Endometrial microvascular endothelial cells (primary cell): ENCODE measurements around the gene SIRPB1. TPM values are rescaled to one million over a fixed set of nuclear protein-coding genes. Genes with fewer than 3 reads are reported as not detected.

Experiments used
- in situ Hi-C: cut with HindIII; loops from 2 replicates; pipeline ENCODE4 v1.10.0; 2017; ENCODE audit warnings: low sequenced_read_pairs, low pct_unique_long_range_greater_than_20kb; ENCODE audit errors: inconsistent ontology term
- total RNA-seq: library from RNA; depleted of rRNA; stranded (reverse); fragments of >200 nt; gene quantifications from one replicate; pipeline ENCODE4 v1.2.3, GENCODE V29; 2015; ENCODE audit errors: inconsistent ontology term

Gene SIRPB1
- total RNA-seq, result 0.93 TPM

DNA sequence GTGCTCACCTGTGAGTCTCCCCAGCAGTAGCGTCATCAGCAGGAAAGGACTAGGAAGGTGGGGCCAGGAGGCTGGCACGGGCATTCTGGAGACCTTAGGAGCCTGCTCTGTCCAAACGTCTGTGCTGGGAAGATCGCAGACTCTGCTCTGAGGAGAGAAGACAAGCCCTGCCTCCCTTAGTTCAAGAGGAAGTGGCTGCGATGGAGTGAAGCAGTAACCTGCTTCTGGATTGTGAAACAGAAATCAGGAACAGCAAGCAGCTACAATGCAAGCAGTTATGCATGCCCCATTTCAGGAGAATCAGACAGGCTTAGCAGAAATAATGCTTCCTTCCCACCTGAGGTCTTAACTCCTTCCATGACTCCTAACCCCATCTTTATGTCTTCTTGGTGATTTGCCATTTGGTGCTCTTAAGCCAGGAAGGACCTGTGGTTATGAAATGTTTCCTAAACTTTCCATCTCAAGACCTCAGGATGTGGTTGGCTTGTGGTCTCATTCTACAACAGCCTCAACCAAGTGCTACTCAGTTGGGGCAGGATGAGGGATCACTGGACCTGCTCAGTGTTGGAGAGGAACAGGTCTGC, at the start of gene SIRPB1:
Gene SIRPB1 (minus strand): TSS at position 149 of the 584 bp plus-strand sequence. CDS start 65 bp downstream, at position 84.
- in situ Hi-C loops, result no loop called here

DNA sequence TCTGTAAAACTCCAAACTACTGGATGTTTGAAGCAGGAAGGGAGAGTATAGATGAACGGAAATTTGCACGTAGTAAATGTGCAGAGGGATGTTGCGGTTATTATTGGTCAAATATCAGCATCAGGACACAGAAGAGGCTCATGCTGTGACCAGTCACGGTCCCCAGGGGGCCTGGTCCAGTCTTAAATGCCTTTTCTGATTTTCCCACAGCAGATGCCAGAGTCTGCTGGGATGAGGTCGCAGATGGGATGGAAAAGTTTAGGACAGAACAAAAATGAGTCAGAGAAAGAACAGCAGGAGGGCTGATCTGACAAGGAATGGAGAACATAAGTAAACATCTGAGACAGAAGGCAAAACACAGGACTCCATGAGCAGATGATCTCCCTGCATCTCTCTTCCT, 49.5 kb upstream of the SIRPB1 start:
- in situ Hi-C loops, result no loop called here

DNA sequence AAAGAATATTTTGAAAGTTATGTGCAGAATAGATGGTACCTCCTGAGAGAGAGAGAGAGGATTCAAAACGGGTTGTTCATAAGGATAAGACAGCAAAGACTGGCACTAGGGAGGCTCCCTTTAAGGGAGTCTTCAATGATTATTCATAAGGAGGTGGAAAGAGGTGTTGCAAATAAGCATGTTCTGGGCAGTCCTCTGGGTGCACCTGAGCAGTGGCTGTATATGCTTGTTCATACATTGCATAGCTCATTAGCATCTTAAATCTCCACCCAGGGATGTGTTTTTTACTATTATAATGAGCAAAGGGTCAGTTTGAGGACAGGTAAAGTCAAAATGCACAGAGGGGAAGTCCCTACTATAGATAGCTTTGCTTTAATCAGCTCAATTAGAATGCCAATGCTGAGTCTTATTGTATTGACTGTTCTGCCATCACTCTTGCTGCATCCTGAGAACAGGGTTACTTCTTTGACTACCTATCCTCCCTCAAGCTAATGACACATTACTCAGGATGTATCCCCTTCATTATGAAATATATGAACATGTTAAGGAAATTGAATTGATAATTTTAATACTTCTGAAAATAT, 47.8 kb upstream of the SIRPB1 start:
- in situ Hi-C loops, result no loop called here

DNA sequence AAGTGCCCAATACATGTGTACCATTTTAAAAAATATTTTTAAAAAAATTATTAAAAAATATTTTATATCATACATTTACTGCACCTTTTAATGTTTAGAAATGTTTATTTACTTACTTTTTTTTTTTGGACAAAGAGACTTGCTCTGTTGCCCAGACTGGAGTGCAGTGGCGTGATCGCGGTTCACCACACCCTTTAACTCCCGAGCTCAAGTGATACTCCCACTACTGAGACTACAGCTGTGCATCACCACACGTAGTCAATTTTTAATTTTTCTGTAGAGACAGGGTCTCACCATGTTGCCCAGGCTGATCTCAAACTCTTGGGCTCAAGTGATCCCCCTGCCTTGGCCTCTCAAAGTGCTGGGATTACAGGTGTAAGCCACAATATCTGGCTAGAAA, 47.0 kb upstream of the SIRPB1 start:
- in situ Hi-C loops, result no loop called here

DNA sequence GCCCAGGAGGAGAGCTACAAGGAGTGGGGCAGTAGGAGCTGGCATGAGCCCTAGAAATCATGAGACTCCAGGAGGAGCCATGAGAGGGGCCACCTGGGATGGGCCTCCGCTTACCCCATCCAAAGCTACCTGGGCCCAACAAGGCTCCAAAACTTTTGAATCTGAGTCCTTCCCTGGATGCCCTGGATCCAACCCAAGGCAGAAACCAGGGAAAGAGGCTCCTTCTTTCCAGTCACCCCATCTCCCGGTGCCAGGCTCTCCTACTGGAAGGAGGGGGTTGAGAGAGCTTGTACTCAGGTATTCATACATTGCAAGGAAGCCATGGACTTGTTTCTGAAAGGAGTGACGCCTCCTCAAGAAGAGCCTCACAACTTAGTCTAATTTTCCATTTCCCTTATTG, 45.5 kb upstream of the SIRPB1 start:
- in situ Hi-C loops, result no loop called here

DNA sequence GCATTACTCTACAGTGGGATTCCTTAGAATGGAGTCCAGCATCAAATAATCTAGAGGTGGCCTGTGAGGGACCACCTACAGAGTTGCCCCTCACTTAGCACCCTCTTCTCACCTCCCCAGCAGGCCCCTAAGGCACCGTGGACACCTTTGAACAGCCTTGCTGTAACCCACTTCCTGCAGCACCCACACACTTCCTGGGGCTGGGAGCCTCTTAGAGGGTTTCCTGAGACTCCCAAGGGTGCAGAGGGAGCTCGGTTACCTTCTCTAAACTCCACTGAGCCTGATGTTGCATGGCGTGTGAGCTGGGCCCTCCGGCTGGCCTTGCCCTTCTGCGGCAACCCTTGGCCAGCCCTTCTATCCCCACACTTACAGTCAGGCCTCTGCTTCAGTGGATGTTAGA, 45.1 kb upstream of the SIRPB1 start:
- in situ Hi-C loops, result no loop called here

DNA sequence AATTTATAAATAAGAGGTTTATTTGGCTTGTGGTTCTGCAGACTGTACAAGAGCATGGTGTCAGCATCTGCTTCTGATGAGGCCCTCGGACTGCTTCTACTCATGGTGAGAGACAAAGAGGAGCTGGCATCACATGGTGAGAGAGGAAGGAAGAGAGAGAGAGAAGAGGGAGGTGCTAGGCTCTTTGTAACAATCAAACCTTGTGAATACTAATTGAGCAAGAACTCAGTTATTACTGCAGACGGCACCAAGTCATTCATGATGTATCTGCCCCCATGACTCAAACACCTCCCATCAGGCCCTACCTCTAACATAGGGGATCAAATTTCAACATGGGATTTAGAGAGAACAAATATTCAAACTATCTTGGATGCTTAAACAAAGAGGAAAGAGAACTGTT, 44.1 kb upstream of the SIRPB1 start:
- in situ Hi-C loops, result no loop called here

DNA sequence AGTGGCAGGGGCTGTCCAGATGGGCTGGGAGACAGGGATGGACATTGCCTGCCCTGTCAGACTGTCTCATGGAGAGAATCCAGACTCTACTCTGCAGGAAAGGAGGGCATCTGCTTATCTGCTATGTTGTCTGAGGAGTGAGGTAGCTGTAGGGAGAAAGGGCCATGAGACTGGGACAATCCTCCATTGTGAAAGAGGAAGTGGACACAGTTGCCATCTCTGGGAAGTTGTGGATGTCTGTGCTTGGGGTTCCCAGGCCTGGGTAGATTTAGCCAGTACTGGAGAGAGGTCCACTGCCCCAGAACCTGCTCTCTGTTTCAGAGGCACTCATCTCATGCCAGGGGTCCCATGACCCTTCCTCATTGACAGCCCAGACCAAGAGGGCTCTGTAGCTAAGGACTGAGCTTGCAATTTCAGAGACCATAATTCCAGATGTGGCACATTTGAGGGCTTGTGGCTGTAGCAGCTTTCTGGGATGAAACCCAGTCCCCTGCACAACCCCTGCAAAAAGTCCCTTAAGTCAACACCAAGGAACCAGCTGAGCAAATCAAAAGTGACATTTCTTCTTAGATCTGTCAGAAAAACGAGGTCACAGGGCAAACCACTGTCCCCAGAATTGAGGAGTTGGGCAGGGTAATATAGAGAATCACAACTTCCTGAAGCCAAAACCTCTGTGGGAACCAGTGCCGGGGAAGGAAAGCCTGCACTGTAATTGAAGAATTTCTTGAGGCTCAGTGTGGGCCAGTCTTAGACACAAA, 41.9 kb upstream of the SIRPB1 start:
- in situ Hi-C loops, result no loop called here

DNA sequence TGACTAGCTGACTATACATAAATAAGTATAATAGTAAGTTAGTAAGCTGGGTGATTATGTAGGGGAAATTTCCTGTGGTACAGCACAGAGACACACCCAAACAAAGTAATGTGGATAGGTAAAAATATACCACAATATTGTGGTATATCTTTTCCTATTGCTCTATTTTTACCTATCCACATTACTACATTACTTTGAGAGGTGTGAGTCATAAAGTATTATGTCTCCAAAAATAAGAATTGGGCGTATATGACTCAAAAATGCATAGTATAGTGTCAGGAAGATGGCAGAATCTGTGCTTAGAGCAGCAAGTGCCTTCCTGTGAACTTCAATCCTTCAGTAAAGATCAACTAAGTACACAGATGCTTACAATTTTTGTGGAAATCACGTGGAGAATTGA, 40.4 kb upstream of the SIRPB1 start:
- in situ Hi-C loops, result no loop called here

DNA sequence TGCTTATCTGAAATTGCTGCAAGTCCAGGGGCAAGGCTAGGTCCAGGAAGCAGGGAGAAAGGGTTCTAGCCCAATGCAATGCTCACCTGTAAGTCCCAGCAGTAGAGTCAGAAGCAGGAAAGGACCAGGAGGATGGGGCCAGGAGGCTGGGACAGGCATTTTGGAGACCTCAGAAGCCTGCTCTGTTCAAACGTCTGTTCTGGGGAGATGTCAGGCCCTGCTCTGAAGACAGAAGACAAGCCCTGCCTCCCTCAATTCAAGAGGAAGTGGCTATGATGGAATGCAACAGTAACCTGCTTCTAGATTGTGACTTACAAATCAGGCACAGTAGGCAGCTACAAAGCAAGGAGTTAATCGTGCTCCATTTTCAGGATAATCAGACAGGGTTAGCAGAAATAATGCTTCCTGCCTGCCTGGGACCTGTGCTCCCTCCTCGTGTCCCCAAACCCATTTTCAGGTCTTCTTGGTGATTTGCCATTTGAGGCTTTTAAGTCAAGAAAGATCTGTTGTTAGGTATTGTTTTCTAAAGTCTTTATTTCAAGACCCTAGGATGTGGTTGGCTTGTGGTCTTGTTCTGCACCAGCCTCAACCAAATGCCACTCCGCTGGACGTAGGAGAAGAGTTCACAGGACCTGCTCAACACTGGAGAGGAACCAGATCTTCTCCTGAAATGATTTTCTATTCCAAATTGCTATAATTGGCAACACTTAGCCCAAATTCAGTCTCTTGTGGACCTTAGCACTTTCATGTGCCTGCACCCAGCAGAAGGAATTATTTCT, 37.9 kb upstream of the SIRPB1 start, which contains the start of gene SIRPG:
Gene SIRPG (minus strand): TSS at position 224 of the 779 bp plus-strand sequence. CDS start 65 bp downstream, at position 159.
- in situ Hi-C loops, result no loop called here

DNA sequence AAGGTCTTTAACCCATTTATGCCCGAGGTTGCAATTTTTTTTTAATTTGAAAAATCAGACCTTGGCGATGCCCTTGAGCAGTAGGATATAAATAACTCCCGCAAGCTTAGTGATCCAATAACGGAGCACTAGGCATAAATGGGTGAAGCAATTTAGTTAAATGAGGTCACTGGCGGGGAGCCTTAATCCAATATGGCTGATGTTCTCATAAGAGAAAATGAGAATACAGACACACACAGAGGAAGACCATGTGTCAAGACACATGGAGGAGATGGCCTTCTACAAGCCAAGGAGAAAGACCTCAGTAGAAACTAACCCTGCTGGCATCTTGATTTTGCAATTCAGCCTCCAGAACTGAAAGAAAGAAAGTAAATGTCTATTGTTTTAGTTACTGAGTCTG, 37.0 kb upstream of the SIRPB1 start:
- in situ Hi-C loops, result no loop called here

DNA sequence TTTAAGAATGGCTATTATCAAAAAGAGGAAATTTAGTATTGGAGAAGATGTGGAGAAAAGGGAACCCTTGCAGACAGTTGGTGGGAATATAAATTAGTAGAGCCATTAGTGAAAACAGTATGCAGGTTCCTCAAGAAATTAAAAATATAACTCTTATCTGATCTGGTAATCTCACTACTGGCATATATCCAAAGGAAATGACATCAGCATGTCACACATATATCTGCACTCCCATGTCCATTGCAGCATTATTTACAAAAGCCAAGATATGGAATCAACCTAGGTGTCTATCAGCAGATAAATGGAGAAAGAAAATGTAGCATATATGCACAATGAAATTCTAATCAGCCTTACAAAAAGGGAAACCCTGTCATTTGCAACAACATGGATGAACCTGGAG, 35.2 kb upstream of the SIRPB1 start:
- in situ Hi-C loops, result no loop called here

DNA sequence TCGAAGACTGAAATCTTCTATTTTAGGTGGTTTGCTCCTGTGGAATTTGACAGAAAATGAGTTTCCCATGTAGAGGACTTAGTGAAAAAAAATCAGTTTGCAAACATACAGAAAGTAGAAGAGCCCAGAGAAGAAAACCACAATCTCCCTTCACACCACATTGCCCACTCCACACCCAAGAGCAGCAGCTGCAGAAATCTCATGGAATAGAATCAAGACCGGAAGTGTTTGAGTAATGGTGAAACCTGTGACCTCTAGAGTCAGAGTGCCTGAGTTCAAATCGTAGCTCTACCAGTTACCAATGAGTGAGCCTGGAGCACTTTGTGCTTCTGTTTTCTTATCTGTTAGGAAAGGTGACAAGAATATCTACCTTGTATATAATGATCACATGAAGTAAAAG, 33.2 kb upstream of the SIRPB1 start:
- in situ Hi-C loops, result no loop called here

DNA sequence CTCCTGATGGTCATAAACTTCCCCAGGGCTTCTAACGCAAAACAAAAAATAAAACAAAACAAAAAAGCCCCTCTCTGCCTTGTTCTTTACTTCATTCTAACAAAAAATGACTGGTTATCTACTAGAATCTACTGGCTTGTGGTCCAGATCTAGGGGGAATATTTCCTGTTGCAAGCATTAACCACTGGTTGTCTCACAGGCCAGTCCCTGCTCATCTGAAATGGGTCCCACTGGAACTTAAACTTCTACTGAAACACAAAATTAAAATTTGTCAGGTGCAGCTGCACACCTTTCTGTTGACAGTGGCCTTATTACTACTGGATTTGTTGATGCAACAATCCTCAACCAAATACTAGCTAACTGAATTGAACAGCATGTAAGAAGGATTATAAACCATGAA, 32.3 kb upstream of the SIRPB1 start:
- in situ Hi-C loops, result no loop called here

DNA sequence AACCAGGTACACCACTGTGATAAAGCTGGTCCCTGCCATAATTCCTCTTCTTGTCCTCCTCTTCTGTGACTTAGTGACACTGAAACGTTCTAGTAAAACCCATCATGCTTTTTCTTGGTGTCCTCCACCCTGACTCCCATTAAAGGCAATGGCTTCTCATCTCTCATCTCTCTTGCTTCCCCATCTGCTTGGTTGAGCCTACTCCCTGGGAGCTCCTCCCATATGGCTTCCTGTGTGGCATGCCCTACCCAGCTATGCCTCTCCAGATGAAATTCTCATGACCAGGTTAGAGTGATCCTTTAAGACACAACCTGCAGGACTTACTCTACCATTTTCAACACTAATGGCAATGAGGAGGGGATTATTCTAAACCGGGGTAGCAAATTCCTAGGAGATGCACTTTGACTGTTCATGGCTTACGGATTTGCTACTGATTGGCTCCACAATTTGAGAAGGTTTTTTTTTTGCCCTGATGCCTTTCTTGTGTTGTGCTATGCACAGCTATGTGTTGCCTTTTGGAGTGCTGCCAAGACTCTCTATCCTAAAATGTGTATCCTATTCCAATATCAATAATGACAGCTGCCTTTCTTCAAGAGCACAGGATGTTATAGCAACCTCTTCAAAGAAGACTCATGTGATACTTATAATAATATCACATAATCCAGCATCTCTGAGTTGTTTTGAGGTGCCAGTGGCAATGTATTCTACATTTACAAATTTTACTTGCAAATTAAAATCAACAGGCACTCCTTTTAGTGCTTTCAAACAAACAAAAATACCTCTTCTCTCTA, 31.7 kb upstream of the SIRPB1 start:
- in situ Hi-C loops, result no loop called here

DNA sequence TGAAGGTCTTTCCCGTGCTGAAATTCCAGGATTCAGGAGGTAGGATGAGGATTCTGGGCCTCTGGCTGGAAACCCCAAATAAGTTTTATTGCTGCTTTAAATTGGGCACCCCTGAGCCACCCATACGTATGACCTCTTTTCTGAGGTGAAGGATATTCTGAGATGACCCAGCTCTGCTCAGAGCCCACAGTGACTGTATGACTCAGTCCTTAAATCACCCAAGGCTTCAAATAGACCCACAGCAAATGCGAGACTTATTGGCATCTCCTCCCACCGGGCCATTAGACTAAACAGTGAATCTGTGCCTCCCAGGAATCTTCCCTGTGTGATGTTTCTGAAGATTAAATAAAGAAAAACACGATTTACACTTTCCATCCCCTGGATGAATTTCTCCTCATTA, 28.3 kb upstream of the SIRPB1 start:
- in situ Hi-C loops, result no loop called here

DNA sequence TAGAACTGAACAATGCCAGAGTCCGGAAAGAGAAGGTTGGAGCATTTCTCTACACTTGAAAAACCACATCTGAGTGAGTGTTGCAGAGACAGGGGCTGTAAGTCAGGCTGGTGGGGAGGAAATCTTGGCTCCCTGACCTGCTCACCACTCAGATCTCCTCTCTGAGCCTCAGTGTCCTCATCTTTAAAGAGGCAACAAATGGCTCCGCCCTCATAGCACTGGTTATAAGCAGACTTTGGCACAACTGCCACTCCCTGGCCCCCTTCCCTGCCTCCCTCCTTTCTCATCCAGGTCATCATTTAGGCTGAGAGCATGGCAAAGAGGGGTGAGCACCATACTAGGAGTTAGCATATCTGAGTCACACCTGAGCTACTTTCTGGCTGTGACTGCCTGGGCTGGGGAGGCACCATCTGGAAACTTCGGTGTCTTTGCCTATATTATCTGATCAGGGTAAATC, 27.2 kb upstream of the SIRPB1 start:
- in situ Hi-C loops, result no loop called here

DNA sequence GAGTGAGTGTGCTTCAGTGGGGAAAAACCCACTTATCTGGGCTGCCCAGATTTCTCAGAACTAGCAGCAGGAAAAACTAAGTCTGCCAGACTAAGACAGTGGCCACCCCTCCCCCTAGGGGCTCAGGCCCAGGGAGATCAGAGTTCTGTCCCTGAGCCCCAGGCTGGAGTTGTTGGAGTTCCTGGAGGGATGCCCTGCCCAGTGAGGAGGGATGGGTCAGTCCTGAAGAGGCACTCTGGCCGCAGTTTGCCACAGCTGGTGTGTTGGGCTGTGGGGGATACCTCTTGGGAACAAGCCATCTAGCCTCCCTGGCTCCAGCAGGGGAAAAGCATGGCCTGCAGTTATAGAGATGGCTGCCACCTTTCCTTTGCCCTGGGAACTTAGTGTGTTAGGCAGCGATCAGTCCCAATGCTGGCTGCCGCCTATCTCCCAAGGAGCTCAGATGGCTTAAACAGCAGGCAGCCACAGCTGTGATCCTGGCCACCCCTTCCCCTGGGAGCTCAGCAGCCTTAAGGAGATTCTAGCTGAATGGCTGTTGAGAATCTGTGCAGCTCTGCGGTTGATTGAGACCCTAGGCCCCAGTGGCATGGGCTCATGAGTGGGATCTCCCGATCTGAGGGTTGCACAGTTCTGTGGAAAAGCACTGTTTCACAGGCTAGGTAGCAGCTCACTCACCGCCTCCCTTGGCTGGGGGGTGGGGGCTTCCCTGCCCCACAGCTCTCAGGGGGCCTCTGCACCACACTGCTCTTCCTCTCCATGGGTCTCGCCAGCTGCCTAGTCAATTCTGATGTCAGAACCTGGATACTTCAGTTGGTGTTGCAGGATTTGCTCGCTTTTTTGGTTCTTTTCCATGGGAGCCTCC, 24.5 kb upstream of the SIRPB1 start:
- in situ Hi-C loops, result no loop called here
